ENCODE data around the gene FOXO6. TPM values are rescaled to one million over a fixed set of nuclear protein-coding genes. Genes with fewer than 3 reads are reported as not detected.

FOXO6 gene
- total RNA-seq, 1 experiment from 2014 or later = 5.4 TPM

DNA sequence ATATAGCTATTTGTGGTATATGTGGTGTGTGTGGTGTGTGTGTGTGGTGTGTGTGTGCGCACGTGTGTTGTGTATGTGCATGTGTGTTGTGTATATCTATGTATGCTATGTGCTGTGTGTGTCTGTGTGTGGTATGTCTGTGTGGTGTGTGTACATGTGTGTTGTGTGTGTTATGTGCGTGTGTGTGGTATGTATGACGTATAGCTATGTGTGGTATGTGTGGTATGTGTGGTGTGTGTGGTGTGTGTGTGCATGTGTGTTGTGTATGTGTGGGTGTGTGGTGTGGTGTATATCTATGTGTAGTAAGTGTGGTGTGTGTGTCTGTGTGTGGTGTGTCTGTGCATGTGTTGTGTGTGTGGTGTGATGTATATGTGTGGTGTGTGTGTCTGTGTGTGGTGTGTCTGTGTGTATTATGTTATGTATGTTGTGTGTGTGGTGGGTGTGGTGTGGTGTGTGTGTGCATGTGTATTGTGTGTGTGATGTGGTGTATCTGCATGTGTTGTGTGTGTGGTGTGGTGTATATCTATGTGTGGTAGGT lies 63.4 kb downstream of the FOXO6 start:
- ATAC-seq (no peak), DNase-seq (ENCODE audit: low spot score) (no peak)
- CTCF ChIA-PET = interaction anchor here (1.4 to 10.8 kb wide), 3 partner anchors 58 to 111 kb away, joined by 3 to 216 read pairs (median 30); no protein-coding TSS in a partner anchor
- H3K36me3 Mint-ChIP-seq = no peaks in the 10 kb centered on the region
- H3K4me1 Mint-ChIP-seq = peaks cover 5% of the 10 kb centered on the region
- POLR2A ChIA-PET = no interaction called here
- TF ChIP-seq ZNF219 (CRISPR knock-in tag; IDR thresholded peaks at IDR 0.05; ENCODE audit: borderline replicate concordance) (no peak), FOXJ3 (CRISPR knock-in tag; IDR thresholded peaks at IDR 0.05; ENCODE audit: borderline replicate concordance) (no peak), SP1 (CRISPR knock-in tag; conservative IDR thresholded peaks at IDR 0.05) (no peak), ETV6 (CRISPR knock-in tag; IDR thresholded peaks at IDR 0.05) (no peak), TEAD1 (CRISPR knock-in tag; IDR thresholded peaks at IDR 0.05) (no peak), CREM (CRISPR knock-in tag; IDR thresholded peaks at IDR 0.05) (no peak), ZNF121 (CRISPR knock-in tag; IDR thresholded peaks at IDR 0.05) (no peak), TCF7 (CRISPR knock-in tag; IDR thresholded peaks at IDR 0.05; ENCODE audit: low read depth) (no peak), NR2C2 (CRISPR knock-in tag; IDR thresholded peaks at IDR 0.05) (no peak), CBFB (CRISPR knock-in tag; IDR thresholded peaks at IDR 0.05; ENCODE audit: low read depth) (no peak), ZBTB21 (CRISPR knock-in tag; IDR thresholded peaks at IDR 0.05; ENCODE audit: borderline replicate concordance) (no peak), SOX15 (CRISPR knock-in tag; IDR thresholded peaks at IDR 0.05) (no peak)
- TF ChIP-seq, protein P1, sequence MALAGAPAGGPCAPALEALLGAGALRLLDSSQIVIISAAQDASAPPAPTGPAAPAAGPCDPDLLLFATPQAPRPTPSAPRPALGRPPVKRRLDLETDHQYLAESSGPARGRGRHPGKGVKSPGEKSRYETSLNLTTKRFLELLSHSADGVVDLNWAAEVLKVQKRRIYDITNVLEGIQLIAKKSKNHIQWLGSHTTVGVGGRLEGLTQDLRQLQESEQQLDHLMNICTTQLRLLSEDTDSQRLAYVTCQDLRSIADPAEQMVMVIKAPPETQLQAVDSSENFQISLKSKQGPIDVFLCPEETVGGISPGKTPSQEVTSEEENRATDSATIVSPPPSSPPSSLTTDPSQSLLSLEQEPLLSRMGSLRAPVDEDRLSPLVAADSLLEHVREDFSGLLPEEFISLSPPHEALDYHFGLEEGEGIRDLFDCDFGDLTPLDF (CRISPR knock-in tag; IDR thresholded peaks at IDR 0.05) = no peak
- TF ChIP-seq, protein P2, sequence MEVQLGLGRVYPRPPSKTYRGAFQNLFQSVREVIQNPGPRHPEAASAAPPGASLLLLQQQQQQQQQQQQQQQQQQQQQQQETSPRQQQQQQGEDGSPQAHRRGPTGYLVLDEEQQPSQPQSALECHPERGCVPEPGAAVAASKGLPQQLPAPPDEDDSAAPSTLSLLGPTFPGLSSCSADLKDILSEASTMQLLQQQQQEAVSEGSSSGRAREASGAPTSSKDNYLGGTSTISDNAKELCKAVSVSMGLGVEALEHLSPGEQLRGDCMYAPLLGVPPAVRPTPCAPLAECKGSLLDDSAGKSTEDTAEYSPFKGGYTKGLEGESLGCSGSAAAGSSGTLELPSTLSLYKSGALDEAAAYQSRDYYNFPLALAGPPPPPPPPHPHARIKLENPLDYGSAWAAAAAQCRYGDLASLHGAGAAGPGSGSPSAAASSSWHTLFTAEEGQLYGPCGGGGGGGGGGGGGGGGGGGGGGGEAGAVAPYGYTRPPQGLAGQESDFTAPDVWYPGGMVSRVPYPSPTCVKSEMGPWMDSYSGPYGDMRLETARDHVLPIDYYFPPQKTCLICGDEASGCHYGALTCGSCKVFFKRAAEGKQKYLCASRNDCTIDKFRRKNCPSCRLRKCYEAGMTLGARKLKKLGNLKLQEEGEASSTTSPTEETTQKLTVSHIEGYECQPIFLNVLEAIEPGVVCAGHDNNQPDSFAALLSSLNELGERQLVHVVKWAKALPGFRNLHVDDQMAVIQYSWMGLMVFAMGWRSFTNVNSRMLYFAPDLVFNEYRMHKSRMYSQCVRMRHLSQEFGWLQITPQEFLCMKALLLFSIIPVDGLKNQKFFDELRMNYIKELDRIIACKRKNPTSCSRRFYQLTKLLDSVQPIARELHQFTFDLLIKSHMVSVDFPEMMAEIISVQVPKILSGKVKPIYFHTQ (CRISPR knock-in tag; IDR thresholded peaks at IDR 0.05) = no peak
- TF ChIP-seq, protein P3, sequence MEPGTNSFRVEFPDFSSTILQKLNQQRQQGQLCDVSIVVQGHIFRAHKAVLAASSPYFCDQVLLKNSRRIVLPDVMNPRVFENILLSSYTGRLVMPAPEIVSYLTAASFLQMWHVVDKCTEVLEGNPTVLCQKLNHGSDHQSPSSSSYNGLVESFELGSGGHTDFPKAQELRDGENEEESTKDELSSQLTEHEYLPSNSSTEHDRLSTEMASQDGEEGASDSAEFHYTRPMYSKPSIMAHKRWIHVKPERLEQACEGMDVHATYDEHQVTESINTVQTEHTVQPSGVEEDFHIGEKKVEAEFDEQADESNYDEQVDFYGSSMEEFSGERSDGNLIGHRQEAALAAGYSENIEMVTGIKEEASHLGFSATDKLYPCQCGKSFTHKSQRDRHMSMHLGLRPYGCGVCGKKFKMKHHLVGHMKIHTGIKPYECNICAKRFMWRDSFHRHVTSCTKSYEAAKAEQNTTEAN (CRISPR knock-in tag; IDR thresholded peaks at IDR 0.05) = no peak
- TF ChIP-seq, protein P4, sequence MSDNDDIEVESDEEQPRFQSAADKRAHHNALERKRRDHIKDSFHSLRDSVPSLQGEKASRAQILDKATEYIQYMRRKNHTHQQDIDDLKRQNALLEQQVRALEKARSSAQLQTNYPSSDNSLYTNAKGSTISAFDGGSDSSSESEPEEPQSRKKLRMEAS (CRISPR knock-in tag; IDR thresholded peaks at IDR 0.05) = no peak
- TF ChIP-seq, protein P5, sequence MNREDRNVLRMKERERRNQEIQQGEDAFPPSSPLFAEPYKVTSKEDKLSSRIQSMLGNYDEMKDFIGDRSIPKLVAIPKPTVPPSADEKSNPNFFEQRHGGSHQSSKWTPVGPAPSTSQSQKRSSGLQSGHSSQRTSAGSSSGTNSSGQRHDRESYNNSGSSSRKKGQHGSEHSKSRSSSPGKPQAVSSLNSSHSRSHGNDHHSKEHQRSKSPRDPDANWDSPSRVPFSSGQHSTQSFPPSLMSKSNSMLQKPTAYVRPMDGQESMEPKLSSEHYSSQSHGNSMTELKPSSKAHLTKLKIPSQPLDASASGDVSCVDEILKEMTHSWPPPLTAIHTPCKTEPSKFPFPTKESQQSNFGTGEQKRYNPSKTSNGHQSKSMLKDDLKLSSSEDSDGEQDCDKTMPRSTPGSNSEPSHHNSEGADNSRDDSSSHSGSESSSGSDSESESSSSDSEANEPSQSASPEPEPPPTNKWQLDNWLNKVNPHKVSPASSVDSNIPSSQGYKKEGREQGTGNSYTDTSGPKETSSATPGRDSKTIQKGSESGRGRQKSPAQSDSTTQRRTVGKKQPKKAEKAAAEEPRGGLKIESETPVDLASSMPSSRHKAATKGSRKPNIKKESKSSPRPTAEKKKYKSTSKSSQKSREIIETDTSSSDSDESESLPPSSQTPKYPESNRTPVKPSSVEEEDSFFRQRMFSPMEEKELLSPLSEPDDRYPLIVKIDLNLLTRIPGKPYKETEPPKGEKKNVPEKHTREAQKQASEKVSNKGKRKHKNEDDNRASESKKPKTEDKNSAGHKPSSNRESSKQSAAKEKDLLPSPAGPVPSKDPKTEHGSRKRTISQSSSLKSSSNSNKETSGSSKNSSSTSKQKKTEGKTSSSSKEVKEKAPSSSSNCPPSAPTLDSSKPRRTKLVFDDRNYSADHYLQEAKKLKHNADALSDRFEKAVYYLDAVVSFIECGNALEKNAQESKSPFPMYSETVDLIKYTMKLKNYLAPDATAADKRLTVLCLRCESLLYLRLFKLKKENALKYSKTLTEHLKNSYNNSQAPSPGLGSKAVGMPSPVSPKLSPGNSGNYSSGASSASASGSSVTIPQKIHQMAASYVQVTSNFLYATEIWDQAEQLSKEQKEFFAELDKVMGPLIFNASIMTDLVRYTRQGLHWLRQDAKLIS (CRISPR knock-in tag; IDR thresholded peaks at IDR 0.05; ENCODE audit: borderline replicate concordance) = no peak
- TF ChIP-seq, protein P6, sequence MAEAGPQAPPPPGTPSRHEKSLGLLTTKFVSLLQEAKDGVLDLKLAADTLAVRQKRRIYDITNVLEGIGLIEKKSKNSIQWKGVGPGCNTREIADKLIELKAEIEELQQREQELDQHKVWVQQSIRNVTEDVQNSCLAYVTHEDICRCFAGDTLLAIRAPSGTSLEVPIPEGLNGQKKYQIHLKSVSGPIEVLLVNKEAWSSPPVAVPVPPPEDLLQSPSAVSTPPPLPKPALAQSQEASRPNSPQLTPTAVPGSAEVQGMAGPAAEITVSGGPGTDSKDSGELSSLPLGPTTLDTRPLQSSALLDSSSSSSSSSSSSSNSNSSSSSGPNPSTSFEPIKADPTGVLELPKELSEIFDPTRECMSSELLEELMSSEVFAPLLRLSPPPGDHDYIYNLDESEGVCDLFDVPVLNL (CRISPR knock-in tag; IDR thresholded peaks at IDR 0.05; ENCODE audit: borderline replicate concordance, low read depth) = no peak
- H3K27me3 Mint-ChIP-seq (ENCODE audit: low read depth) = no peaks in the 10 kb centered on the region
- no peaks in the 10 kb centered on the region for H3K9me3 Mint-ChIP-seq
- no peak overlapping the region for H3K27ac Mint-ChIP-seq
- H3K4me3 Mint-ChIP-seq = no peak overlapping the region
